GM18868 (cell line): ENCODE results near the gene AKAP13.

Experiments used
- ATAC-seq: cut with Tn5 transposase; IDR thresholded peaks from one replicate; pipeline ENCODE4 v1.9.1; 2021; ENCODE audit warnings: mild to moderate bottlenecking, moderate library complexity; ENCODE audit not compliant: unreplicated experiment

Gene AKAP13

DNA sequence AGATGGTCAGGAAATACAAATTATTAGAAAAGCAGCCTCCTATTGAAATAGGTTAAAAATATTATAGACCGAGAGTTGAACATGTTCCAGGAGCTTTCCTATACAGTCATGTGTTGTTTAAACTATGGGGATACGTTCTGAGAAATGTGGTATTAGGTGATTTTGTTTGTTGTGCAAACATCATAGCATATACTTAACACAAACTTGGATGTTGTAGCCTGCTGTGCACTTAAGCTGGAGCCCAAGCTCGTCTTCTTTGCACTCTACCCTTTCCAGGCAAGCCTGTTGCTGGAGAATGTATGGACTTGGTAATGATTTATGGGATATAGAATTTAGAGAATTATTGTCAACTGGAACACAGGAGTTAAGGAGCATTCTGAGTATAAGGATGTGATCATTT, 140.2 kb downstream of the AKAP13 start:
- ATAC-seq: no peak

DNA sequence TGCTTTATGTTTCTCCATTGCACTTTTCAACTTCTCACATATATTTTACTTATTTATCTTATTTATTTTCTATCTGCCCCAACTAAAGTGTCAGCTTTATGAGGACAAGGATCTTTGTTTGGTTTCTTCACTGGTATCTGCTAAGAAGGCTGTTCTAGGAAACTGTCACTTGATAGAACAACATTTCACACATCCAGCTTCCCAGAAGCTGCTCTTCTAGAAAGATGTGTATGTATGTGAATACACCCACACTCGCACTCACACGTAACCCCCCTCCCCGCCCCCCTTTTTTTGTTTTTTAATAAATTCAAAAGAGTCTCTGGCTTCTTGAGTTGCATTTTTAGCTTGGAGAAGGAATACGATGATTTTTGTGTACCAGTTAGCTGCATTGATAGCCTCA, 143.1 kb downstream of the AKAP13 start:
- no peak for ATAC-seq

DNA sequence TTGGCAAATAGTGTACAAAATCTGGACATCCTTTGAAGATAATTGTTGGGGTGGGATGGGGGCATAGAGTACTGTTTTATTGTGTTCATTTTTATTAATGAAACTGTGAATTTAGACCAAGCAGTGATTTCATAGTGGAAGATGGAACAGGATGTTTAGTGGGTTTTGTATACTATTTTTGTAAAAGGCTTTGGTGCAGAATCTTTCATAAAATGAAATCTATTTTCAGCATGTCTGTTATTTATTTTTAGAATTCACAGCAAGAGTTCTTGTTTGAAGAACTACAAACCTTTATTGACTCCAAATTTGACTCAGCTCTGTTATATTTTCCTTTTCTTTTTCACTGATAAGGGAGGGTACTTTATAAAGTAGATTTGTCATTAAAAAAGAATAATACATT, 145.4 kb downstream of the AKAP13 start:
- no peak for ATAC-seq

- no peak for ATAC-seq
Measured at GRCh38 chr15:85527895-85528294, 147.5 kb downstream of the AKAP13 start.

DNA sequence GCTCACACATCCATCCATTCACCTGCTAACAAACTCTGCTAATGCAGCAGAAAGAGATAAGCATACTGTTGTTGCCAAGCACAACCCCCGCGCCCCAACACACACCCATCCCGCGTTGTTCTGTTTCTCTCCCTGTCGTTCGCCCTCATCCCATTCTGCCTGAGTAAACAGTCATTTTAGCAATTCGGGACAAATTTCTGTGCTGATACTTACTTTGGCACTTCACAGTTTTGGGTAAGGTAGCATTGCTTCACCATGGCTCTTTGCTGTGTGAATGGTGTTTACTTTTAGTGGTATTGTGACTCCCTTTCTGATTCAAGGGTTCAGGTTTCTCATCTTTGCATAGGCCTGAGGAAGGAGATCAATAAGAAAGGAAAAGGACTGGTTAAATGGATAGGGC, 149.7 kb downstream of the AKAP13 start:
- ATAC-seq: no peak

DNA sequence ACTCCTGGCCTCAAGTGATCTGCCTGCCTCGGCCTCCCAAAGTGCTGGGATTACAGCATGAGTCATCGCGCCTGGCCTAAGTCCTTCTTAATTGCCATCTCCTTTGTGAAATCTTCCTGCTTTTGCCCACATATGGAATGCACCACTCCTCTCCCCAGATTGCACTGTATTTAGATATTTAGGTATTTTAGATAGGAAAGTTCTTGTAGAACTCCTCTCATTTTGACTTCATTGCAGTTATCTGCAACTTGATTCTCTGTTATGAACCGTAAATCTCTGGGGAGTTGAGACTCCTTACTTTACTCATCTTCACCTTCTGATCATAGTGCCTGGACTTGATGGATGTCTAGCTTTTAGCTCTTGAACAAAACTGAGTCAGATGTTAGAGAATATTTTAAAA, 150.7 kb downstream of the AKAP13 start:
- no peak for ATAC-seq

GRCh38 chr15:85532689-85533088, 152.3 kb downstream of the AKAP13 start:
- no peak for ATAC-seq

DNA sequence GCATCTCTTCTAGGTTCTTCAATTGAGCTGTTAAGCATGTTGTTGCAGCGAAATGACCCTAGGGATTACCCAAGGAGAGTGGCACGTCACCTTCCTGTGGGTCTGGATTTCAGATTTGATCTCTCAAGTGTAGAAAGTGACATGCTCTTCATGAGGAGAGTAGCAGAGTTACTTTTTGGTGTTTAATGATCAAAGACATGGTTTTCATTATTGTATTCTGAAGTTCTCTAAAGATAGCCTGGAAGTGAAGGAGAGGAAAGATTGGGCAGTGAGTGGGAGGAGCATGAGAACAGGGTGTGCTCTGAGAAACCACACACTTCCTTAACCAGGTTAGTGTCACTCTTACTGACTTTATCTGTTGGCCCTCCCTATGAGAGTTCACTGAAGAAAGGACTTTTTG, 153.6 kb downstream of the AKAP13 start:
- ATAC-seq: peak; percentile 83

GRCh38 chr15:85535533-85536330, 155.3 kb downstream of the AKAP13 start:
- ATAC-seq: peak; percentile 29

DNA sequence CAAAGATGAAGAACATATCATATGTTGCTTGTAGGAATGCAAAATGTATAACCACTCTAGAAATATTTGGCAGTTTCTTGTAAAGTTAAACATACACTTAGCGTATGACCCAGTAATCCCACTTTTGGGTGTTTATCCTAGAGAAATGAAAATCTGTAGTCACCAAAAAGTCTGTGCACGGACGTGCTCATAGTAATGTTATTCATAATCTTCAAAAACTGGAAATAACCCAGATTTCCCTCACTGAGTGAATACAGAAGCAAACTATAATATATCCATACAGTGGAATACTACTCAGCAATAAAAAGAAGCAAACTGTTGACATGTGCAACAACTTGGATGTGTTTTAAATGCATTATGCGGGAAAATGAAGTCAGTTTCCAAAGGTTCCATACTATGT, 155.9 kb downstream of the AKAP13 start:
- no peak for ATAC-seq

DNA sequence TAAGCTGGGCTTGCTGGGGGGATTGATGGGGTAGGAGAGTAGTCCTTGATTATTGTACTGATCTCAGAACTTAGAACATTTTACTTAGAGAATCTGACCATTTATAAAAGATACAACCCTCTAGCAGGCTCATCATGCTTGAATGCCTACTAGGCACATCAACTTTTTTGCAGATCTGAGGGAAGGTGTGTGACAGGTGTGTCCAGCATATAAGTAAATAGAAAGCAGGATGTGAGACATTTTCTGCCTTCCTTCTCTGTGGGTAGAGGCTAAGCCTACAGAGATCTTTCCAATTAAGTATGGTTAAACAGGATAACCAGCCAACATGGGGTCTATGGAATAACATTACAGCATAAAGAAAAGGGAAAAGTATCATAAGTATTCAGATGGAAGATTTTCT, 159.1 kb downstream of the AKAP13 start:
- no peak for ATAC-seq

GRCh38 chr15:85540085-85540797, 159.8 kb downstream of the AKAP13 start:
- ATAC-seq: no peak

DNA sequence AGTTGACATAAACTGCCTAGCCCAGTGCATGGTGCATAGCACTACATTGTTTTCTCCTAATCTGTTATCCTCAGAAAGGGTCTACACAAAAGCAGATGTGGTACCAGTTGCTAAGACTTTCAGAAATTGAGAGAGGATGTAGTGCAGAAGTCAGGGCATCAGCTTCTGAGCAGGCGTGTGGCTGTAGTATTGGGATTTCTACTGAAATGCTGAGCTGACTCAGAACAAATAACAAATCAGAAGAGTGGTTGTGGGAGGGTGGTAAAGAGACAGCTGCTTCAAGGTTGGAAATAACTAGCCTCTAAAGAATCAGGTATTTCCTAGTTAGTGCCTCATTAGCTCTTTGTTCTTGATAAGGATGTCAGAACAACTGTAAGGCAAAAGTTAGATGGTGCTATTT, 161.3 kb downstream of the AKAP13 start:
- peak; percentile 78 for ATAC-seq

GRCh38 chr15:85542488-85542887, 162.1 kb downstream of the AKAP13 start:
- no peak for ATAC-seq

GRCh38 chr15:85542895-85543331, 162.5 kb downstream of the AKAP13 start:
- peak; percentile 54 for ATAC-seq

- ATAC-seq: no peak
Measured at GRCh38 chr15:85543741-85544155, 163.3 kb downstream of the AKAP13 start.

DNA sequence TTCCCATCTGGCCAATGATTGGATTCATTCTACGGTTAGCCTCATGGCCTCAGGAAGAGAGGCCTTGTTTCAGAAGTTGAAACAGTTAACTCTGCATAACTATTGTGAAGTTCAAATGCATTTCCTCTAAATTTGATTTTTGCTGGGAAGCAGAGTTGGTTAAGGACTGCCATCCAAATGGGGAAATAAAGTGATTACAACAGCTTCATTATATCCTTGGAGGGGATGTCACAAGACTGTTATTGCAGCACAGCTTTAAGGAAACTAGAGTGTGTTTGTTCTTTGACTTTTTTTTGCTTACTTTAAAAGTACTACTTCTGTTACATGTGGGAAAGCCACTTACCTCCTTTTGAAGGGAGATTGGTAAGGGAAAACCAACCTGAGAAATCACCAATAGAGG, 164.8 kb downstream of the AKAP13 start:
- no peak for ATAC-seq

DNA sequence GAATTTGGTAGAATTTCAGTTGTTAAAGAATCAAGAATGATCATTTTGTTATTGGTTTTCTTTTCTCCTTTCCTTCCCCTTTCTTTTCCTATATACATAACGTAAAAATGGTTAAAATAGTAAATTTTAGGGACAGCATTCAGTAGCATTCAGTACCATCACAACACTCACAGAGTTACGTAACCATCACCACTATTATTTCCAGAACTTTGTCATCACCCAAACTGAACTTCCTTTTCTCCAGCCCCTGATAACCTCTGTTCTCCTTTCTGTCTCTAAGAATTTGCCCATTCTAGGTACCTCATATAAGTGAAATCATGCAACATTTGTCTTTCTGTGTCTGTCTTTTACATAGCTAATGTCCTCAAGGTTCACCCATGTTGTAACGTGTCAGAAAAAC, 165.3 kb downstream of the AKAP13 start:
- ATAC-seq: no peak

- peak; percentile 42 for ATAC-seq
Measured at GRCh38 chr15:85547386-85547785, 167.0 kb downstream of the AKAP13 start.

GRCh38 chr15:85550283-85550682, 169.9 kb downstream of the AKAP13 start:
- ATAC-seq: no peak

GRCh38 chr15:85551221-85551832, 170.9 kb downstream of the AKAP13 start:
- no peak for ATAC-seq
